A172 (cell line): ENCODE measurements around the gene NUDT3. TPM values are rescaled to one million over a fixed set of nuclear protein-coding genes. Genes with fewer than 3 reads are reported as not detected.
"Not testable (repeated sequence)": the region's sequence is repeated elsewhere in the genome, so short reads cannot be mapped to it uniquely, and the experiment has no call there.

Experiments
- DNase-seq: peaks from one replicate; pipeline ENCODE4 v3.0.0-alpha.2; 2015; ENCODE audit warnings: low spot score
- total RNA-seq: library from RNA; depleted of rRNA; stranded (reverse); fragments of >200 nt; shearing (Covaris generic); gene quantifications from 2 replicates; pipeline ENCODE4 v1.2.3, GENCODE V29; 2014

The NUDT3 gene
- total RNA-seq, 1 experiment from 2014 or later = 13.1 TPM

GRCh38 chr6:34393191-34393965, 909 bp upstream of the NUDT3 start:
- DNase-seq = no peak

- DNase-seq = peak; percentile 32
Observed at GRCh38 chr6:34391786-34392496, 528 bp downstream of the NUDT3 start.

DNA sequence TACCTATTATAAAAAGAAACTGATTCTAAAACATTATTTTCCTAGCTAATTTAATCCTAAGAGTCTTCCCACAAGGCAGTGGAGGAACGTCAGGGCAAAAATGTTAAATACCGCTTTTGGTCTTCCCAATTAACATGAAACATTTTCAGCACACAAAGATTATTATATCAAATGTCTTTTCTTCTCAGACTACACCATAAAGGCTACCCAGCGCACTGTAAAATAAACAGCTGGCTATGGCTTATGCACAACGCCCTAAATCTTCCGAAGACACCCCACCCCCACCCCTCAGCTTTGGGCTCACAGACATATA, 1.0 kb downstream of the NUDT3 start:
- DNase-seq = no peak

DNA sequence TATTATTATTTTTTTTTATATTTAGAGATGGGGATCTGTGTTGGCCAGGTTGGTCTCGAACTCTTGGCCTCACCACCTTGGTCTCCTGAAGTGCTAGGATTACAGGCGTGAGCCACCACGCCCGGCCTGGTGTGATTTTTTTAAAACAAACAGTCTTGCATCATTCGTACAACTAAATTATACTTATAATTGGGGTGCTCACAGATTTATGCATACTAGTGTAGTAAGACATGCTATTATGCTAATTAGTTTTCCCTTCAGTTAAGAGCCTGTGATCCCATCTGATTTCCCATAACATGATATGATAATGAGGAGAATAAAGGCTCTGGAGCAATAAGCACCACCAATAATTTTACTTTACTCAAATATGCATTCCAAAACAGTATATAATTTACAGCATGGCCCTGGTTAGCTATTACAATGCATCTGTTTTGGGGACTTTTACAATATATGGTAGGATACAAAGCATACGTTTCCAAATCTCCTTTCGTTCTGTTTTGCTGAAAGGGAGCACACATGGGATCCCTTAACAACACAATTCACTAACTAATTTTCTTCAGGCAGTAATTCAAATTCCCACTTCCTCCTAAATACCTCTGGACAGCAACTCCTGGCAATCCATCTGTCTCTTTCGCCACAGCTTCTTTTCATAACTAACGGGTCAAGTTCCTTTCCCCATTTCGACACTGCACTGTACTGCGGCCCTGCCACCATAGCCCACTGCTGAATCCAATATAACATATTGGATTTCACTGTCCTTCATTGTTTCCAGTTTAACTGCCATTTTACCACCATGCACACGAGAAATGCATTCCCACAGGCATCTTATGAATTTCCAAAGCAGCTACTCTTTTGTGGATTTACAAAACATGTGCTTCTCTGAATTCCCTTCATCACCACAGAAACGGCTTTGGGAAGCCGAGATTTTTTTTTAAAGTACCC, 1.7 kb downstream of the NUDT3 start:
- DNase-seq = peak; percentile 31

DNA sequence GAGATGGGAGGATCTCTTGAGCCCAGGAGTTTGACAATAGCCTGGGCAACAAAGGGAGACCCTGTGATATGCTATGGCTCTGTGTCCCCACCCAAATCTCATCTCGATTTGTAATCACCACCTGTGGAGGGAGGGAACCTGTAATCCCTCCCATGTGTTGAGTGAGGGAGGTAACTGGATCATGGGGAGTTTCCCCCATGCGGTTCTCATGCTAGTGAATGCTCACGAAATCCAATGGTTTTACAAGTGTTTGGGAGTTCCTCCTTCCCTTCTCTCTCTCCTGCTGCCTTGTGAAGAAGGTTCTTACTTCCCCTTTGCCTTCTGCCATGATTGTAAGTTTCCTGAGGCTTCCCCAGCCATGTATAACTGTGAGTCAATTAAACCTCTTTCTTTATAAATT, 3.4 kb downstream of the NUDT3 start:
- no peak for DNase-seq

DNA sequence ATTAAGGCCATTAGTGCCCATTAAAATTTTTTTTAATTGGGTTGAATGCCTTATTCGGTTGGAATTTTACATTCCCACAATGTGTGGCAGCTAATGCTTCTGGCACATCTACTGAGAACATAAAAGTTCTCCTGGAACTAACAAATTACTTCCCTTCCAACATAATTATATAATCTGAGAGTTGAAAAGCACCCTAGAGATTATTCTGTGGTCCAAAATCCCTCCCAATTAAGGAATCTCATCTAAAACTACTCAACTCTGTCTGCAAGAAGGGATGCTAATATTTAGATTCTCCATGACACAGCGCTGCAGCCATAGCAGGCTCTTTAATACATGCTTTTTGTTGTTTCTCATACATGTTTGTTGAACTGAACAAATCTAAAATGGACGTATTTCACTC, 4.0 kb downstream of the NUDT3 start:
- DNase-seq = no peak

- DNase-seq = peak; percentile 18
Observed at GRCh38 chr6:34386316-34387137, 5.9 kb downstream of the NUDT3 start.

DNA sequence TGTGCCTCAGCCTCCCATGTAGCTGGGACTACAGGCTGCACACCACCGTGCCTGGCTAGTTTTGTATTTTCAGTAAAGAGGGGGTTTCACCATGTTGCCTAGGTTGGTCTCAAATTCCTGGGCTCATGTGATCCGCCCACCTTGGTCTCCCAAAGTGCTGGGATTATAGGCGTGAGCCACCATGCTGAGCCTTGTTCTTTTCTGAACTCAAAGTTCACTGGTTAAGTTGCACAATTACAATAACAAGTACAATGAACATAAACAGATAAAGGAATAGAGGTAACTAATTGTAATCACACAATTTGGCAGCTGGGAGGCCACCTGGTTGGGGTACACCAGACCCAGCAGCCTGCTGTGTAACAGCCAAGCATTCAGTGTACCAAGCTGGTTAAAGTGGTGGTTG, 6.7 kb downstream of the NUDT3 start:
- no peak for DNase-seq

- DNase-seq = no peak
Observed at GRCh38 chr6:34384321-34385153, 7.9 kb downstream of the NUDT3 start.

GRCh38 chr6:34383656-34384320, 8.7 kb downstream of the NUDT3 start:
- DNase-seq = no peak

- DNase-seq = no peak
Observed at GRCh38 chr6:34383161-34383631, 9.3 kb downstream of the NUDT3 start.

- no peak for DNase-seq
Observed at GRCh38 chr6:34381081-34381480, 11.4 kb downstream of the NUDT3 start.

DNA sequence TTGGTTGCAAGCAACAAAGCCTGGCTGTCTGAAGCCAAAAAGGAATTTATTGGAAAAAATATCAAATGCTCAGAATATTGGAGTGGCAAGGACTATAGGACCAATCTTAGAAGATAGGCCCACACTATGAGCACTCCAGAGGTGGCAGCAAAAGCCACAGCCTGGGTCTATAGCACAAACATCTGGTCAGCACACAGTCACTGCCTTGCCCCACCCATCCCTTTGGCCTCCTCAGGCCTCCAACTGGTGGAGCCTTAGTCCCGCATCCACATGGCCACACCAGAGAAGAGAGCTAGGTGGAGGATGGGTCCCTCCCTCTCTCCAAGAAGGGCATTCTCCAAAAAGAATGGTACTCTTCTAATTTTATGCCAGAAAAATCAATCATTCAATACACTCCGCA, 14.0 kb downstream of the NUDT3 start:
- DNase-seq = no peak

DNA sequence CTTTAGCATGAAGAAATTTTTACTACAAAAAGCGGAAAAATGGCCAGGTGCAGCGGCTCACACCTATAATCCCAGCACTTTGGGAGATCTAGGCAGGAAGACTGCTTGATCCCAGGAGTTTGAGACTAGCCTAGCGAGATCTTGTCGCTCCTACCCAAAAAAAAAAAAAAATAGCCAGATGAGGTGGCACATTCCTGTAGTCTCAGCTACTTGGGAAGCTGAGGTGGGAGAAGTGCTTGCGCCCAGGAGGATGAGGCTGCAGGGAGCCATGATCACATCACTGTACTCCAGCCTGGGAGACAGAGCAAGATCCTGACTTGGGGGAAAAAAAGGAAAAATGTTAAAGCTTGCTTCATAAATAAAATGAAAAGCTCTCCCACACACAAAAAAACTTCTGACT, 14.5 kb downstream of the NUDT3 start:
- no peak for DNase-seq

DNA sequence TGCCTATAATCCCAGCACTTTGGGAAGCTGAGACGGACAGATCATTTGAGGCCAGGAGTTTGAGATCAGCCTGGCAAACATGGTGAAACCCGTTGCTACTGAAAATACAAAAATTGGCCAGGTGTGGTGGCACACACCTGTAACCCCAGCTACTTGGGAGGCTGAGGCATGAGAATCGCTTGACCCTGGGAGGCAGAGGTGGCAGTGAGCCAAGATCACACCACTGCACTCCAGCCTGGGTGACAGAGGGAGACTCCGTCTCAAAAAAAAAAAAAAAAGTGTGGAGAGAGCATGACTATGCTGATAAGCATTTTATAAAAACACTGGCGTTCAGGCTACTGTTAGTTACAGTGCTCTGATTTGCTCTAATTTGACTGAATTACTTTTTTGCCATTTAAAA, 14.9 kb downstream of the NUDT3 start:
- not testable (repeated sequence) for DNase-seq

DNA sequence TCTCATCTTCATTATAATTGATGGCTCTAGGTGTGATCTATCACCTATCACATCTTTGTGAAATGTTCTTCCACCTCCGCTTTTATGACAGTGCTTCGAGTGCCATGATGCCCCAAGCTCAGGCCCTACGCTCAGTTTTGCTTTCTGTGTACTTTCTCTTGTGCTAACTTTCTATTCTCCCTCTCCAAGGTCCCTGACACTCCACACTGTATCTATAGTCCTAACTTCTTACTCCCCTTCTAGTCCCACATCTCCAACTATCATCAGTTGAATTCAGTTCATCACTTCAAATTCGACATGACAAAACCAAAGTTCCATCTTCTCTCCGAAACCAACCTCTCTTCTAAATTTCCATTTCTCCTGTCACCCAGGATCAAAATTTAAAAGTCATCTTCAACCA, 16.6 kb downstream of the NUDT3 start:
- DNase-seq = no peak

- no peak for DNase-seq
Observed at GRCh38 chr6:34374508-34374907, 18.0 kb downstream of the NUDT3 start.

- DNase-seq = no peak
Observed at GRCh38 chr6:34374069-34374468, 18.4 kb downstream of the NUDT3 start.

DNA sequence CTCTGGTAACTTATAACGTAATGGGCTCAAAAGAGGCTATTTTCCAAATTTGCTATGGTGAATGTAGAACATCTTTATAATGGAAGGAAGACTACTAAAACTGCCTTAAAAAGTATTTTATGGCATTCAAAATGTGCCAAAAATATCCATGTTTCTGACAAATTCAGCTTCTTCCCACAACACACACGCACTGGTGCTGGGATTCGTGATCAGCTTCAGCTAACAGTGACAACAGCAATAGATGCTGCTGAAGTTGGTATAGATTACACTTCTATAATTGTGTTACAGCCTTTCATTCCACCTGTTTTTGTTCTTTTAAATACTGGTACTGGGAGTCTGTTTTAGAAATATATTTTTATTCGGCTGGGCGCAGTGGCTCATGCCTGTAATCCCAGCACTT, 19.0 kb downstream of the NUDT3 start:
- no peak for DNase-seq

DNA sequence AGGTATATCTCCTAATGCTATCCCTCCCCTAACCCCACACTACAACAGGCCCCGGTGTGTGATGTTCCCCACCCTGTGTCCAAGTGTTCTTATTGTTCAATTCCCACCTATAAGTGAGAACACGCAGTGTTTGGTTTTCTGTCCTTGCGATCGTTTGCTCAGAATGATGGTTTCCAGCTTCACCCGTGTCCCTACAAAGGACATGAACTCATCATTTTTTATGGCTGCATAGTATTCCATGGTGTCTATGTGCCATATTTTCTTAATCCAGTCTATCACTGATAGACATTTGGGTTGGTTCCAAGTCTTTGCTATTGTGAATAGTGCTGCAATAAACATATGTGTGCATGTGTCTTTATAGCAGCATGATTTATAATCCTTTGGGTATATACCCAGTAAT, 20.6 kb downstream of the NUDT3 start:
- not testable (repeated sequence) for DNase-seq
